Left ventricle myocardium inferior (tissue), 1 donor: ENCODE measurements around the gene MOB3B. TPM values are rescaled to one million over a fixed set of nuclear protein-coding genes. Genes with fewer than 3 reads are reported as not detected.

Experiments used
- DNase-seq: peaks from one replicate; pipeline ENCODE4 v3.0.0-alpha.2; 2020
- H3K27ac ChIP-seq: fragments of 200-600 bp; replicated peaks from 2 replicates; pipeline ENCODE4 v1.8.0; 2021
- H3K27me3 ChIP-seq: fragments of 200-600 bp; 2 replicates; pipeline ENCODE4 v1.8.0; 2021; ENCODE audit warnings: low read depth
- H3K36me3 ChIP-seq: fragments of 200-600 bp; 2 replicates; pipeline ENCODE4 v1.8.0; 2021
- H3K4me1 ChIP-seq: fragments of 200-600 bp; 2 replicates; pipeline ENCODE4 v1.8.0; 2021
- H3K4me3 ChIP-seq: fragments of 200-600 bp; 2 replicates; pipeline ENCODE4 v1.8.0; 2021; ENCODE audit warnings: mild to moderate bottlenecking, moderate library complexity
- H3K9me3 ChIP-seq: fragments of 200-600 bp; replicated peaks from 2 replicates; pipeline ENCODE4 v1.8.0; 2021
- CTCF ChIP-seq: fragments of 200-600 bp; IDR thresholded peaks from 2 replicates; pipeline ENCODE4 v1.8.0; 2021; ENCODE audit warnings: antibody characterized with exemption, mild to moderate bottlenecking, borderline replicate concordance
- intact Hi-C: fragments of 100-400 bp; cut with micrococcal nuclease; formaldehyde crosslinking; loops from one replicate; pipeline ENCODE4 v1.11.0; 2022
- total RNA-seq: library from RNA; stranded (reverse); fragmentation: NEBNext Ultra II Directional; extraction: Animal tissue kit (Norgen Biotek cat#: 25700); gene quantifications from one replicate; pipeline ENCODE4 v1.2.1, GENCODE V29; 2021
- donor health status: DM: no; HTN: yes; CAD: no; lungs with severe emphysema.

The MOB3B gene
- total RNA-seq, 1 donor from 2014 or later, result 2.1 TPM

- no peak for DNase-seq
- intact Hi-C loops, result no loop called here
Observed at GRCh38 chr9:27527702-27528075, 1.9 kb downstream of the MOB3B start.

GRCh38 chr9:27524236-27524635 lies 5.4 kb downstream of the MOB3B start, which contains the start of gene IFNK:
IFNK (plus strand) TSS chr9:27524290; CDS start chr9:27524337, 47 bp downstream.
- TF ChIP-seq CTCF, result no peak
- DNase-seq, result no peak
- Histone ChIP-seq H3K27me3 (no peaks in the 10 kb centered on the region), H3K9me3 (no peaks in the 10 kb centered on the region), H3K4me3 (no peak within 1 kb of the TSS), H3K36me3 (no peaks in the 10 kb centered on the region), H3K4me1 (peaks cover 31% of the 10 kb centered on the region), H3K27ac (no peak within 1 kb of the TSS)
- intact Hi-C loops, result no loop called here

More at GRCh38 chr9:27527702-27528075, 1.9 kb downstream of the MOB3B start:
- Histone ChIP-seq H3K27me3 (no peaks in the 10 kb centered on the region), H3K4me1 (peaks cover 39% of the 10 kb centered on the region), H3K36me3 (no peaks in the 10 kb centered on the region), H3K4me3 (peak overlapping the region; percentile 89), H3K9me3 (no peaks in the 10 kb centered on the region), H3K27ac (peak overlapping the region; percentile 81)
- no peak for TF ChIP-seq CTCF

DNA sequence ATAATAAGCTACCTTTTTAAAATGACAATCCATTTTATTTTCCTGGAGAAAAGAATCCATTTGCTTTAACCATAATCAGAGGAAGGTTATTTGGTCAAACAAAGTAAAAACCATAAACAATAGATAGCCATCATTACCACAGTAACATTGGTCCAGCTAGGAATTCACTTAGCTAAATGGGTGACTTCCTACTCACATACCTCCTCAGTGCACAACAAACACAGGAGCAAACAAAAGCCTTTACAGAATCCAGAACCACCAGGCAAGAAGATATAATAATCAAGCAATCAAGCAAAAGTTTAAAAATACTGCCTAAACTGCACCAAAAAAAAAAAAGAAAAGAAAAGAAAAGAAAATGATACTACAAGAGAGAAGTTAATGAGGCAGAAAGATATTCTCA lies 6.5 kb downstream of the MOB3B start:
- no peaks in the 10 kb centered on the region for H3K27me3 ChIP-seq
- TF ChIP-seq CTCF, result no peak
- no peak overlapping the region for H3K27ac ChIP-seq
- H3K9me3 ChIP-seq, result no peaks in the 10 kb centered on the region
- H3K36me3 ChIP-seq, result no peaks in the 10 kb centered on the region
- intact Hi-C loops, result no loop called here
- DNase-seq, result no peak
- H3K4me1 ChIP-seq, result peaks cover 21% of the 10 kb centered on the region
- no peak overlapping the region for H3K4me3 ChIP-seq

GRCh38 chr9:27520986-27521385 lies 8.6 kb downstream of the MOB3B start:
- intact Hi-C loops, result no loop called here

GRCh38 chr9:27519466-27520465 lies 9.8 kb downstream of the MOB3B start:
- Histone ChIP-seq H3K4me3 (no peak overlapping the region), H3K27me3 (no peaks in the 10 kb centered on the region), H3K36me3 (no peaks in the 10 kb centered on the region), H3K9me3 (no peaks in the 10 kb centered on the region), H3K4me1 (peaks cover 4% of the 10 kb centered on the region), H3K27ac (no peak overlapping the region)
- no peak for DNase-seq
- intact Hi-C loops, result no loop called here
- TF ChIP-seq CTCF, result no peak

More at GRCh38 chr9:27520986-27521385, 8.6 kb downstream of the MOB3B start:
- Histone ChIP-seq H3K4me1 (peaks cover 4% of the 10 kb centered on the region), H3K27me3 (no peaks in the 10 kb centered on the region), H3K4me3 (no peak overlapping the region), H3K9me3 (no peaks in the 10 kb centered on the region), H3K27ac (no peak overlapping the region), H3K36me3 (no peaks in the 10 kb centered on the region)
- TF ChIP-seq CTCF, result no peak
- DNase-seq, result no peak
